ENCODE data around the gene DTNB.

- TF ChIP-seq CTCF (IDR thresholded peaks at IDR 0.05) (no peak), POLR2A (IDR thresholded peaks at IDR 0.05) (no peak)
Observed at GRCh38 chr2:25639131-25639530, 34.2 kb downstream of the DTNB start.
